GM12864 (cell line): ENCODE data around the gene UBALD1.

Experiments
- DNase-seq: peaks from one replicate; pipeline ENCODE4 v3.0.0-alpha.2; 2011; ENCODE audit warnings: low read depth
- H3K4me3 ChIP-seq: 2 replicates; pipeline ENCODE4 v1.5.1; 2011; ENCODE audit warnings: mild to moderate bottlenecking, low read depth, low read length, control low read depth
- TF ChIP-seq, protein P1 (sequence below): IDR thresholded peaks from 2 replicates; pipeline ENCODE4 v1.5.1; 2011; ENCODE audit warnings: low read depth, mild to moderate bottlenecking, moderate library complexity, low read length, control low read depth, inconsistent platforms; ENCODE audit errors: missing control alignments

UBALD1 gene

DNA sequence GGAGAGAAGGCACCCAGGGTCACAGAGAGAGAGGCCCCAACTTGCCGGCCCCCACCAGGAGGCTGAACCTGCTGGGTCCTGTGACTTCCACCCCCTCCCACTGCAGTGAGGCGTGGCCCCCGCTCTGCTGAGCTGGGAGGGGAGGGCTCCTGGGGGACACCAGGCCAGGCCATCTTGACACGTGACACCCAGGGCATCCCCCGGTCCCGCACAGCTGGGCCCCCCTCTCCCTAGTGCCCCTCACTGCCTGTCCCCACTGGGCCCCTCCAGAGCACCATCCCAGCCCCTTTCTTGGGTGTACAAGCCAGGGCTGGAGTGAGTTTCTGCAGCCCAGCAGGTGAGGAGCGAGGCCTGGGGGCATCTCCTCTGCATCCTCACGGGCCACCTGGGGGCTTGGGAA, 12.4 kb downstream of the UBALD1 start:
- no peak overlapping the region for H3K4me3 ChIP-seq
- TF ChIP-seq, protein P1, sequence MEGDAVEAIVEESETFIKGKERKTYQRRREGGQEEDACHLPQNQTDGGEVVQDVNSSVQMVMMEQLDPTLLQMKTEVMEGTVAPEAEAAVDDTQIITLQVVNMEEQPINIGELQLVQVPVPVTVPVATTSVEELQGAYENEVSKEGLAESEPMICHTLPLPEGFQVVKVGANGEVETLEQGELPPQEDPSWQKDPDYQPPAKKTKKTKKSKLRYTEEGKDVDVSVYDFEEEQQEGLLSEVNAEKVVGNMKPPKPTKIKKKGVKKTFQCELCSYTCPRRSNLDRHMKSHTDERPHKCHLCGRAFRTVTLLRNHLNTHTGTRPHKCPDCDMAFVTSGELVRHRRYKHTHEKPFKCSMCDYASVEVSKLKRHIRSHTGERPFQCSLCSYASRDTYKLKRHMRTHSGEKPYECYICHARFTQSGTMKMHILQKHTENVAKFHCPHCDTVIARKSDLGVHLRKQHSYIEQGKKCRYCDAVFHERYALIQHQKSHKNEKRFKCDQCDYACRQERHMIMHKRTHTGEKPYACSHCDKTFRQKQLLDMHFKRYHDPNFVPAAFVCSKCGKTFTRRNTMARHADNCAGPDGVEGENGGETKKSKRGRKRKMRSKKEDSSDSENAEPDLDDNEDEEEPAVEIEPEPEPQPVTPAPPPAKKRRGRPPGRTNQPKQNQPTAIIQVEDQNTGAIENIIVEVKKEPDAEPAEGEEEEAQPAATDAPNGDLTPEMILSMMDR: no peak
- DNase-seq: no peak

DNA sequence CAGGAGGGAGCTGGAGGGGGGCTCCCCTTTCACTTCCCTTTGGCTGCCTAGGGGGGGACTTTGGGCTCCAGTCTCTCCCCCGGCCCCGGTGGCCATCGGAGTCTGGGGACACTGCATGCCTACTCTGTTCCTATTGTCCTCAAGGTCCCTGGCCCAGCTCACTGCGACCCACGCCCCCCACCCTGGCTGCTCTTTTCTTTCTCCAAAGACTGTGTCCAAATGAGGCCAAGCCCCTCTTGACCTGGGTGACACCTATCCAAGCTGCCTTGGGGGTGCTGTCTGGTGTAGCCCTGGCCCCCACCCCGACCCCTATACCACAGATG, 12.9 kb downstream of the UBALD1 start:
- TF ChIP-seq, protein P1: no peak
- DNase-seq: no peak
- H3K4me3 ChIP-seq: no peak overlapping the region

DNA sequence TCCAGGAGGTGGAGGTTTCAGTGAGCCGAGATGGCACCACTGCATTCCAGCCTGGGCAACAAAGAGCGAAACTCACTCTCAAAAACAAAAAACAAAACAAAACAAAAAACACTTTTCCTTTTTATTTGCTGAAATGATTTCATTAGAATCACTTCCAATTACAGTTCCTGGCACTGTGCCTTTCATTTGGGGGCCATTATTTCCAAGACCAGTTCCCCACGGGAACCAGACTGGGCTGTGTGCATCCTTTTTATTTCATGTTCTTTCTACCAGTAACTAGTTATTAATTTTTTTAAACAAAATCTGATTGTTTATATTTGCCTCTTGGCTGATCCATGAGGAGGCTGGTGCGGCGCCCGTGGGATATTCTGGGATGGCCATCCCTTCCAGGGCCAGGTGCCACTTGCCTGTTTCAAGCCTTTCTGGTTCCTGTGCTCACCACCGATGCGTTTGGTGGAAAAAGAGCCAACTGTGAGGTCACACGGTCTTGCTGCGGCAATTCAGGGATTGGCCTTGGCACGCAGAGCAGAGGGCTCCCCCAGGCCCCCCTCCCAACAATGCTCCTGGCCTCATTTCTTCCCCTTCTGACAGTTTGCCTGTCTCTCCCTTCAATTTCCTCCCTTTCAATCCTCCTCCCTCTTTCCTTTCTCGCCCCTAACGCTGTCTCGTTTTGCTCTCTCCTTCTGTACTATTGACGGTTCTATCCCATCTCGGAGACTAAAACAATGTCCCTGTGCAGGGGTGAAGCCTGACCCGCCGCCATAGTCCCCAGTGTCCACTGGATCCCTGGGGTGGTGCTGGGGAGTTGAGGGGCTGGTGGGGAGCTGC, 13.4 kb downstream of the UBALD1 start:
- H3K4me3 ChIP-seq: no peak overlapping the region
- no peak for DNase-seq
- TF ChIP-seq, protein P1: no peak

DNA sequence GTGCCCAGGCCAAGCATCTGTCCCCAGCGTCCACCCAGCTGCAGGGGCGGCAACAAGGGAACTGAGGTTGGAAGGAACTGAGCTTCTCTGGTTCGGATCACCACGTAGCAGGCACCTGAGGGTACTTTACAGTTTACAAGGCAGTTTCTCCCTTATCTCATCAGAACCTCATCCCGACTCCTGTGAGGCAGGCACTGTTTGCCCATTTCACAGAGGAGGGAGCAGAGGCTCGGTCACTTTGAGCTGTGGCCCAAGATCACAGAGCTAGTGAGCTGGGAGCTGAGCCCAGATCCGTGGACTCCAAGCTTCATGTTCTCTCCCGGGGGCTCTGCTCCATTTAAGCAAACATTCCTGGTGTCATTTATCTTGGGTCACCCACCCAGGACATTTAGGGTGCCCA, 15.1 kb downstream of the UBALD1 start:
- DNase-seq: no peak
- H3K4me3 ChIP-seq: no peak overlapping the region
- TF ChIP-seq, protein P1: no peak

DNA sequence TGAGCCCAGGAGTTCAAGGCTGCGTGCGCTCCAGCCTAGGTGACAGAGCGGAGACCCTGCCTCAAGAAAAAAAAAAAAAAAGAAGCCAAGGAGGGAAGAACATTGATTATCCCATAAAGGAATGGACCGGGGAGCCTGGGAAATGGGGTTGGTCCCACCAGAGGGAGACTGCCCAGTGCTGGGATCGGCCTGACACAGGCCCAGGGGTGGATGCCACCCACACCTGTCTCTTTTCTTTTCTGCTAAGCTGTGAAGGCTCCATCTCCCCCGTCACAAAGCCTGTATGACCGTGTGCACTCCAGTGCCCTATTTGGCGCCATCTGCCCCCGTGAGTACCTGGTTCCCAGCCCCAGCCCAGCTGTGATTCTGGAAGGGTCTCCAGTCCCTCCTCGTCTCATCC, 15.7 kb downstream of the UBALD1 start:
- DNase-seq: no peak
- TF ChIP-seq, protein P1: no peak
- H3K4me3 ChIP-seq: no peak overlapping the region

DNA sequence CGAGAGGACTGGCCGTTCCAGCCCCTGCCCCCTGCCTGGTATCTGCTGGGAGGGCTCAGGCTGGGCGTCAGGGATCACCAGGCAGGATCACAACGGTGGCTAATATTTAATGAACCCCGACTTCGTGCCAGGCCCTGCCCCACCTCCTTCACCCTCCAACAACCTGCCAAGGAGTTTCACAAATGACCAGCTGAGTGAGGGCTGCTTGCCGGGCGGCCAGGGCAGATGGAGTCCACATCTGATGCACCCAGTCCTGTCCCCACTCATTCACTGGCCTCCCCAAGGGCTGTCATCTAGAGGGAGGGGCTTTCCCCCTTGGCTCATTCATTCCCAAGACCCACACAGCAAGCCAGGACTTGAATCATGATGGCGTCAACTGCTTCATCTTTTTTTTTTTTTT, 17.5 kb downstream of the UBALD1 start:
- TF ChIP-seq, protein P1: no peak
- H3K4me3 ChIP-seq: no peak overlapping the region
- no peak for DNase-seq
